Upper lobe of right lung (tissue), 1 donor: ENCODE results near the gene ARMC2. TPM values are rescaled to one million over a fixed set of nuclear protein-coding genes. Genes with fewer than 3 reads are reported as not detected.
"Not testable (repeated sequence)": the region's sequence is repeated elsewhere in the genome, so short reads cannot be mapped to it uniquely, and the experiment has no call there.

Experiments
- ATAC-seq: fragments of 200-7000 bp; cut with Tn5 transposase; one replicate; pipeline ENCODE4 v1.9.1; 2020; ENCODE audit warnings: mild to moderate bottlenecking, moderate library complexity
- DNase-seq: peaks from one replicate; pipeline ENCODE4 v3.0.0-alpha.2; 2020
- H3K27ac ChIP-seq: fragments of 200-600 bp; one replicate; pipeline ENCODE4 v1.8.0; 2022
- H3K27me3 ChIP-seq: fragments of 200-600 bp; one replicate; pipeline ENCODE4 v1.8.0; 2022; ENCODE audit warnings: mild to moderate bottlenecking
- H3K36me3 ChIP-seq: fragments of 200-600 bp; one replicate; pipeline ENCODE4 v1.8.0; 2022
- H3K4me1 ChIP-seq: fragments of 200-600 bp; one replicate; pipeline ENCODE4 v1.8.0; 2022
- H3K4me3 ChIP-seq: fragments of 200-600 bp; one replicate; pipeline ENCODE4 v1.8.0; 2022; ENCODE audit warnings: mild to moderate bottlenecking
- H3K9me3 ChIP-seq: fragments of 200-600 bp; one replicate; pipeline ENCODE4 v1.8.0; 2022
- intact Hi-C: fragments of 100-400 bp; cut with DNase I; formaldehyde crosslinking; loops from one replicate; pipeline ENCODE4 v1.11.0; 2022
- total RNA-seq: library from RNA; stranded (reverse); fragmentation: NEBNext Ultra II Directional; extraction: Animal tissue kit (Norgen Biotek cat#: 25700); gene quantifications from one replicate; pipeline ENCODE4 v1.2.1, GENCODE V29; 2021
- TF ChIP-seq, protein P1 (sequence below): fragments of 200-600 bp; IDR thresholded peaks from one replicate; pipeline ENCODE4 v1.8.0; 2022; ENCODE audit warnings: antibody characterized with exemption
- donor health status: DM: no; HTN: yes; CAD: no; lungs with severe emphysema.

ARMC2 gene
- total RNA-seq, 1 donor from 2014 or later = 5.8 TPM

GRCh38 chr6:108966855-108967755, 118.9 kb downstream of the ARMC2 start:
- no peaks in the 10 kb centered on the region for H3K36me3 ChIP-seq
- H3K4me3 ChIP-seq = no peak overlapping the region
- H3K27ac ChIP-seq = no peak overlapping the region
- no peaks in the 10 kb centered on the region for H3K9me3 ChIP-seq
- DNase-seq (no peak), ATAC-seq (peak; percentile 75)
- no peaks in the 10 kb centered on the region for H3K27me3 ChIP-seq
- intact Hi-C loops = no loop called here
- H3K4me1 ChIP-seq = peaks cover 14% of the 10 kb centered on the region
- TF ChIP-seq, protein P1, sequence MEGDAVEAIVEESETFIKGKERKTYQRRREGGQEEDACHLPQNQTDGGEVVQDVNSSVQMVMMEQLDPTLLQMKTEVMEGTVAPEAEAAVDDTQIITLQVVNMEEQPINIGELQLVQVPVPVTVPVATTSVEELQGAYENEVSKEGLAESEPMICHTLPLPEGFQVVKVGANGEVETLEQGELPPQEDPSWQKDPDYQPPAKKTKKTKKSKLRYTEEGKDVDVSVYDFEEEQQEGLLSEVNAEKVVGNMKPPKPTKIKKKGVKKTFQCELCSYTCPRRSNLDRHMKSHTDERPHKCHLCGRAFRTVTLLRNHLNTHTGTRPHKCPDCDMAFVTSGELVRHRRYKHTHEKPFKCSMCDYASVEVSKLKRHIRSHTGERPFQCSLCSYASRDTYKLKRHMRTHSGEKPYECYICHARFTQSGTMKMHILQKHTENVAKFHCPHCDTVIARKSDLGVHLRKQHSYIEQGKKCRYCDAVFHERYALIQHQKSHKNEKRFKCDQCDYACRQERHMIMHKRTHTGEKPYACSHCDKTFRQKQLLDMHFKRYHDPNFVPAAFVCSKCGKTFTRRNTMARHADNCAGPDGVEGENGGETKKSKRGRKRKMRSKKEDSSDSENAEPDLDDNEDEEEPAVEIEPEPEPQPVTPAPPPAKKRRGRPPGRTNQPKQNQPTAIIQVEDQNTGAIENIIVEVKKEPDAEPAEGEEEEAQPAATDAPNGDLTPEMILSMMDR = no peak

DNA sequence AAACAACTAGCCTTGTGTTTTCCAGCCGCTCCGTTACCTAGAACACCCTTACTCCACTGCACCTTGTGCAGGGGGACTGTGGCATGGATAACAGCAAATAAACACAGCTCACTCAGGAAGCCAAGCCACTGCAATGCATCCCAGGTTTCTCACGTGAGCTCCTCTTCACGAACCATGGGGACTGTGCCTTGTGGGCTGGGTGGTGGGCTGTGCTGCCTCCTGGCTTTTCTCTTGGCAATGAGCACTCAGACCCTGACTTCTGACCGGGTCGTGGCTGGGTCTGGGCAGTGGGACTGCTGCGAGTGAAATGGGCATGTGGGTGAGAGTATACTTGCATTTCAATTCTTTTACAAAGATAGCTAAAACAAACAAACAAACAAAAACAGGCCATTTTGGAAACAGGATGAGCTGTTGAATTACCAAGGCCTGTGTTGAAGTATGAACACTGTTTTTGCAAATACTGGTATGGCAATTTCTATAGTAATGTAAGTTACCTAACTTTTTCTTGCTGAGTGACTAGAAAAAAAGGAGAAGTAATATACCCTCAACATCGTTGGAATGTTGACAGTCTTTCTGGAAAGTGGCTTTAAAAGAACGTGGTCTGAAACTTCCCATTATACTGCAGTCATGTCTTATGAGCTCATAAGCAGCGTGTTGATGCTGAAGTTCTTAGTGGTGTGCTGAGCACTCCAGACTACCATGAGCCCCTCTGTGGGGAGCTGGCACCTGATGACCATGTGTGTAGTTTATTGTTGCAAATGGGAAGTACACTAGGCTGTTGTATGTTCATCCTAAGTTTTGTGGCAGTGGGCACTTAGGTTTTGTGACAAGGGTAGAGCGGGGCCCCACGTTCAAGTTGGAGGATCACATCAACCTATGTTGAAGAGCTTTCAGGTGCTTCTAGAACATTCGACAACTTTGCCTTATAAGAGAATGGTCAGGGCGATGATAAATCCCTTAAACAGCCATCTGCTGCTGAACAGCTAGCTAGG, 120.4 kb downstream of the ARMC2 start:
- H3K27ac ChIP-seq = no peak overlapping the region

GRCh38 chr6:108969776-108970175, 121.6 kb downstream of the ARMC2 start:
- H3K9me3 ChIP-seq = no peaks in the 10 kb centered on the region
- H3K36me3 ChIP-seq = no peaks in the 10 kb centered on the region
- DNase-seq = no peak
- H3K4me1 ChIP-seq = peaks cover 14% of the 10 kb centered on the region
- no peak for ATAC-seq
- no peak overlapping the region for H3K4me3 ChIP-seq
- H3K27ac ChIP-seq = no peak overlapping the region
- intact Hi-C loops = no loop called here
- H3K27me3 ChIP-seq = no peaks in the 10 kb centered on the region
- TF ChIP-seq, protein P1 = no peak

More for the DNA sequence above, 120.4 kb downstream of the ARMC2 start:
- TF ChIP-seq, protein P1 = no peak
- no peak overlapping the region for H3K4me3 ChIP-seq
- intact Hi-C loops = no loop called here
- ATAC-seq = peak; percentile 45
- H3K36me3 ChIP-seq = no peaks in the 10 kb centered on the region
- H3K27me3 ChIP-seq = no peaks in the 10 kb centered on the region
- peaks cover 14% of the 10 kb centered on the region for H3K4me1 ChIP-seq
- no peaks in the 10 kb centered on the region for H3K9me3 ChIP-seq
- no peak for DNase-seq

DNA sequence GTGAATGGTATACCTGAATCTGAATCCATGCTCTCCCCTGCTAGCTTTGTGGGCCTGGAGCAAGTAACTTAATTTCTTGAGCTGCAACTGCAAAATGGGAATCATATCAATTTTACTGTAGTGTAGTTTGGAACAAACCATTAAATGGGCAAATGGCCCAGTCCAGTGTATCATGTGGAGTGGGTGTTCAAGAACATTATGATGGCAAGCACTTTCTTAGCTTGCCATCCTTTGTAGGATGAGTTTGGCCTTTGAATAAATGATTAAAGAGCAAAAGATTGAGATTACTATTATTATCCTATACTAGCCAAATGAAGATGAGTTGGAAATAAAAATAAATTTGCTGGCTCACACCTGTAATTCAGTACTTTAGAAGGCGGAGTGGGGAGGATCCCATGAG, 126.0 kb downstream of the ARMC2 start:
- Histone ChIP-seq H3K4me1 (peaks cover 10% of the 10 kb centered on the region), H3K9me3 (no peaks in the 10 kb centered on the region), H3K27me3 (no peaks in the 10 kb centered on the region), H3K27ac (no peak overlapping the region), H3K4me3 (no peak overlapping the region), H3K36me3 (no peaks in the 10 kb centered on the region)
- DNase-seq (no peak), ATAC-seq (no peak)
- intact Hi-C loops = no loop called here
- TF ChIP-seq, protein P1 = no peak

GRCh38 chr6:108978638-108979037, 130.4 kb downstream of the ARMC2 start:
- H3K9me3 ChIP-seq, H3K36me3 ChIP-seq, H3K4me3 ChIP-seq, DNase-seq, H3K27me3 ChIP-seq, H3K4me1 ChIP-seq, intact Hi-C loops, H3K27ac ChIP-seq, ATAC-seq: not testable (repeated sequence)
